A673 (cell line): Measurements from ENCODE around the gene ARHGAP4. TPM values are rescaled to one million over a fixed set of nuclear protein-coding genes. Genes with fewer than 3 reads are reported as not detected.
A peak's percentile ranks its signal among the peaks of the same experiment; 100 is the strongest.

Experiments used
- BruUV-seq: library from RNA; stranded (reverse); fragments of 400-500 nt; replicated peaks from 2 replicates; lab custom pipeline; 2021; lab: Mats Ljungman, UMichigan
- CTCF ChIA-PET: fragments of 300-600 bp; sonication (Branson Sonifier 250); formaldehyde crosslinking; loops from one replicate; lab custom pipeline; 2022; ENCODE audit warnings: antibody characterized with exemption; lab: Charles Lee
- POLR2A ChIA-PET: fragments of 300-600 bp; sonication (Branson Sonifier 250); formaldehyde crosslinking; loops from one replicate; lab custom pipeline; 2022; ENCODE audit warnings: antibody characterized with exemption; ENCODE audit not compliant: low non-redundant PET; lab: Charles Lee
- DNase-seq: peaks from one replicate; pipeline ENCODE4 v3.0.0-alpha.2; 2015; ENCODE audit warnings: low spot score
- H3K27ac ChIP-seq: fragments of 200-600 bp; sonication (generic); 2 replicates; pipeline ENCODE4 v1.5.1; 2016; ENCODE audit warnings: mixed run types, low read depth, mild to moderate bottlenecking, mixed read lengths, antibody characterized with exemption, low read length; ENCODE audit not compliant: poor library complexity, severe bottlenecking
- H3K27me3 ChIP-seq: fragments of 200-600 bp; sonication (generic); replicated peaks from 2 replicates; pipeline ENCODE4 v1.6.1; 2017; ENCODE audit warnings: mixed run types, low read depth, mild to moderate bottlenecking, mixed read lengths, antibody characterized with exemption, low read length; ENCODE audit not compliant: insufficient read depth, poor library complexity
- H3K36me3 ChIP-seq: fragments of 200-600 bp; sonication (generic); 2 replicates; pipeline ENCODE4 v1.6.1; 2016; ENCODE audit warnings: mixed run types, mild to moderate bottlenecking, mixed read lengths, antibody characterized with exemption, low read length; ENCODE audit not compliant: insufficient read depth, poor library complexity, severe bottlenecking
- H3K4me1 ChIP-seq: fragments of 200-600 bp; sonication (generic); 2 replicates; pipeline ENCODE4 v1.6.1; 2017; ENCODE audit warnings: mixed run types, mild to moderate bottlenecking, mixed read lengths, antibody characterized with exemption, low read length; ENCODE audit not compliant: insufficient read depth, poor library complexity, severe bottlenecking
- H3K4me3 ChIP-seq: fragments of 200-600 bp; sonication (generic); 2 replicates; pipeline ENCODE4 v1.5.1; 2016; ENCODE audit warnings: low read depth, mixed run types, mild to moderate bottlenecking, mixed read lengths, low read length; ENCODE audit not compliant: poor library complexity, severe bottlenecking
- H3K9me3 ChIP-seq: fragments of 200-600 bp; sonication (generic); 2 replicates; pipeline ENCODE4 v1.6.1; 2016; ENCODE audit warnings: mixed run types, low read depth, mild to moderate bottlenecking, mixed read lengths, antibody characterized with exemption, low read length; ENCODE audit not compliant: poor library complexity, severe bottlenecking
- CTCF ChIP-seq: fragments of 300-800, 200-600 bp; sonication (generic); conservative IDR thresholded peaks from 2 replicates; pipeline ENCODE4 v1.5.1; 2017; ENCODE audit warnings: low read depth, mild to moderate bottlenecking, antibody characterized with exemption, low read length, moderate library complexity, mixed read lengths
- EZH2 ChIP-seq: fragments of 200-600 bp; sonication (generic); IDR thresholded peaks from 2 replicates; pipeline ENCODE4 v1.6.1; 2017; ENCODE audit warnings: borderline replicate concordance, low read depth, mild to moderate bottlenecking, mixed read lengths, antibody characterized with exemption, low read length; ENCODE audit not compliant: poor library complexity, severe bottlenecking
- intact Hi-C: fragments of 100-400 bp; cut with micrococcal nuclease; formaldehyde crosslinking; loops from one replicate; pipeline ENCODE4 v1.10.0; 2022; ENCODE audit not compliant: unreplicated experiment
- total RNA-seq: library from RNA; stranded (reverse); gene quantifications from 2 replicates; pipeline ENCODE4 v1.2.3, GENCODE V29; 2021

The ARHGAP4 gene
- total RNA-seq, 1 experiment from 2014 or later: 43.0 TPM

GRCh38 chrX:153925387-153925738 lies 701 bp downstream of the ARHGAP4 start:
- H3K9me3 ChIP-seq: no peaks in the 10 kb centered on the region
- no peak for TF ChIP-seq EZH2
- no peak for TF ChIP-seq CTCF
- peak overlapping the region; percentile 58 for H3K4me3 ChIP-seq
- H3K4me1 ChIP-seq: peaks cover 20% of the 10 kb centered on the region
- TSS peak; percentile 29 for BruUV-seq
- POLR2A ChIA-PET: no interaction called here
- H3K36me3 ChIP-seq: no peaks in the 10 kb centered on the region
- no peak for DNase-seq
- H3K27me3 ChIP-seq: no peaks in the 10 kb centered on the region
- intact Hi-C loops: no loop called here
- CTCF ChIA-PET: interaction anchor here (0.5 kb wide), 1 partner anchor 82 kb away, joined by 5 read pairs; no protein-coding TSS in a partner anchor
- H3K27ac ChIP-seq: peak overlapping the region; percentile 94

- Histone ChIP-seq H3K27ac (peak overlapping the region; percentile 71), H3K27me3 (no peaks in the 10 kb centered on the region), H3K4me3 (peak overlapping the region; percentile 28), H3K36me3 (no peaks in the 10 kb centered on the region), H3K4me1 (peaks cover 20% of the 10 kb centered on the region), H3K9me3 (no peaks in the 10 kb centered on the region)
- POLR2A ChIA-PET: no interaction called here
- peak; percentile 81 for DNase-seq
- intact Hi-C loops: no loop called here
- CTCF ChIA-PET: interaction anchor here (1.4 kb wide), 1 partner anchor 23 kb away, joined by 4 read pairs; no protein-coding TSS in a partner anchor
- TF ChIP-seq CTCF: peak; percentile 47
- TF ChIP-seq EZH2: no peak
- no TSS peak for BruUV-seq
These were observed 1.8 kb downstream of the ARHGAP4 start for GRCh38 chrX:153924149-153924861.

- no peak overlapping the region for H3K27ac ChIP-seq
- ChIA-PET CTCF (interaction anchor here (0.6 to 1.1 kb wide), 2 partner anchors 24 to 194 kb away, joined by 3 to 4 read pairs; no protein-coding TSS in a partner anchor), POLR2A (no interaction called here)
- no TSS peak for BruUV-seq
- TF ChIP-seq EZH2 (no peak), CTCF (peak; percentile 40; the same call in 1 of the 2 replicates)
- no peak overlapping the region for H3K4me3 ChIP-seq
- DNase-seq: no peak
- H3K27me3 ChIP-seq: no peaks in the 10 kb centered on the region
- intact Hi-C loops: no loop called here
- H3K9me3 ChIP-seq: no peaks in the 10 kb centered on the region
- peaks cover 20% of the 10 kb centered on the region for H3K4me1 ChIP-seq
- H3K36me3 ChIP-seq: no peaks in the 10 kb centered on the region
These were observed 2.9 kb downstream of the ARHGAP4 start for GRCh38 chrX:153922932-153923857.
